ENCODE data around the gene ARSB.

The ARSB gene

GRCh38 chr5:78985116-78985724 lies at the start of gene ARSB:
TSS of gene ARSB (minus strand) at chr5:78985310. CDS start at chr5:78985248, 62 bp downstream.
- peak; percentile 31 for DNase-seq

GRCh38 chr5:79032782-79033181 lies 47.7 kb upstream of the ARSB start:
- no peak for DNase-seq

- DNase-seq = no peak
Measured at GRCh38 chr5:79032031-79032695, 47.1 kb upstream of the ARSB start.

GRCh38 chr5:79031485-79031867 lies 46.4 kb upstream of the ARSB start:
- no peak for DNase-seq

GRCh38 chr5:79030663-79031484 lies 45.8 kb upstream of the ARSB start:
- DNase-seq = no peak

- peak; percentile 39 for DNase-seq
Measured at GRCh38 chr5:79025054-79025472, 40.0 kb upstream of the ARSB start.

GRCh38 chr5:79023947-79024346 lies 38.8 kb upstream of the ARSB start:
- DNase-seq = no peak

- DNase-seq = no peak
Measured at GRCh38 chr5:79023348-79023747, 38.2 kb upstream of the ARSB start.

GRCh38 chr5:79022771-79023170 lies 37.7 kb upstream of the ARSB start:
- DNase-seq = no peak

GRCh38 chr5:79021753-79022152 lies 36.6 kb upstream of the ARSB start:
- DNase-seq = no peak

- DNase-seq = peak; percentile 37
Measured at GRCh38 chr5:79020861-79021561, 35.9 kb upstream of the ARSB start.

GRCh38 chr5:79014631-79015030 lies 29.5 kb upstream of the ARSB start:
- DNase-seq = no peak

- no peak for DNase-seq
Measured at GRCh38 chr5:79011869-79012268, 26.8 kb upstream of the ARSB start.

GRCh38 chr5:79011219-79011836 lies 26.2 kb upstream of the ARSB start:
- no peak for DNase-seq

- DNase-seq = no peak
Measured at GRCh38 chr5:79008362-79008761, 23.3 kb upstream of the ARSB start.

GRCh38 chr5:79007872-79008271 lies 22.8 kb upstream of the ARSB start:
- no peak for DNase-seq

GRCh38 chr5:79005936-79006631 lies 21.0 kb upstream of the ARSB start:
- no peak for DNase-seq

GRCh38 chr5:79005151-79005550 lies 20.0 kb upstream of the ARSB start:
- no peak for DNase-seq

GRCh38 chr5:79002374-79002773 lies 17.3 kb upstream of the ARSB start:
- no peak for DNase-seq

- no peak for DNase-seq
Measured at GRCh38 chr5:79001471-79001870, 16.4 kb upstream of the ARSB start.

- DNase-seq = no peak
Measured at GRCh38 chr5:78997090-78997489, 12.0 kb upstream of the ARSB start.

- DNase-seq = no peak
Measured at GRCh38 chr5:78995521-78996007, 10.5 kb upstream of the ARSB start.

Data from NCI-H226 (cell line).